GM23248 (cell line): ENCODE results near the gene UBL3.

Experiments used
- EZH2 ChIP-seq: fragments of 200-600 bp; sonication (generic); IDR thresholded peaks from 2 replicates; pipeline ENCODE4 v1.6.1; 2018; ENCODE audit warnings: antibody characterized with exemption, mild to moderate bottlenecking; ENCODE audit not compliant: insufficient read depth, poor library complexity, severe bottlenecking
- EZH2phosphoT487 ChIP-seq: fragments of 200-600 bp; sonication (generic); IDR thresholded peaks from 2 replicates; pipeline ENCODE4 v1.6.1; 2018; ENCODE audit warnings: antibody characterized with exemption, moderate library complexity, mild to moderate bottlenecking, low read depth; ENCODE audit not compliant: insufficient read depth

- TF ChIP-seq EZH2: no peak
- TF ChIP-seq EZH2phosphoT487: no peak
Measured at GRCh38 chr13:29849731-29850212, 645 bp downstream of the UBL3 start.
